Uterus (tissue), 4 donors: ENCODE data around the gene LCE3D. TPM values are rescaled to one million over a fixed set of nuclear protein-coding genes. Genes with fewer than 3 reads are reported as not detected.

Source experiments
- DNase-seq, 2 donors: peaks; one replicate each; pipeline ENCODE4 v3.0.0-alpha.2; 2019 to 2020
- H3K27ac ChIP-seq, 2 donors: fragments of 200-600 bp; sonication (generic); 1 replicate in 1 of 2; 2 replicates in 1 of 2; pipeline ENCODE4 v1.5.1; 2016 to 2018
- H3K27me3 ChIP-seq, 2 donors: fragments of 200-600 bp; sonication (generic); one replicate each; pipeline ENCODE4 v1.5.1; 2018 to 2019; ENCODE audit warnings: control low read depth in 1 of 2
- H3K36me3 ChIP-seq, 2 donors: fragments of 200-600 bp; sonication (generic); one replicate each; pipeline ENCODE4 v1.5.1; 2019; ENCODE audit warnings: control low read depth in 1 of 2
- H3K4me1 ChIP-seq, 2 donors: fragments of 200-600 bp; sonication (generic); one replicate each; pipeline ENCODE4 v1.5.1; 2018 to 2019; ENCODE audit warnings: control low read depth in 1 of 2
- H3K4me3 ChIP-seq, 2 donors: fragments of 200-600 bp; sonication (generic); 1 replicate in 1 of 2; 2 replicates in 1 of 2; pipeline ENCODE4 v1.5.1; 2018 to 2019; ENCODE audit warnings: mild to moderate bottlenecking in 1 of 2
- H3K9me3 ChIP-seq, 2 donors: fragments of 200-600 bp; sonication (generic); one replicate each; pipeline ENCODE4 v1.5.1; 2019; ENCODE audit warnings: control low read depth in 1 of 2
- POLR2A ChIP-seq, 2 donors: fragments of 450-650 bp; IDR thresholded peaks; one replicate each; pipeline ENCODE4 v1.6.1; 2016; ENCODE audit warnings: antibody characterized with exemption in 2 of 2, mild to moderate bottlenecking in 1 of 2, moderate library complexity in 1 of 2
- intact Hi-C: fragments of 100-400 bp; cut with DNase I; formaldehyde crosslinking; loops from one replicate; pipeline ENCODE4 v1.15.1; 2023; ENCODE audit warnings: low total_unique reads
- small RNA-seq: library from RNA; depleted of rRNA; stranded (forward); fragments of <200 nt; gene quantifications from one replicate; pipeline ENCODE3, GENCODE V24; 2016
- total RNA-seq, 4 donors: library from RNA; depleted of rRNA in 3 of 4; stranded (reverse); fragments of >200 nt in 3 of 4; gene quantifications; one replicate each; pipeline versions ENCODE4 v1.1.0 to v1.2.4, GENCODE V29; 2014 to 2023
- TF ChIP-seq, protein P1 (sequence below), 4 experiments: fragments of 200-600 bp in 2 of 4; fragments of 450-650 bp in 2 of 4; sonication (generic) in 2 of 4; IDR thresholded peaks; one replicate each; pipeline ENCODE4 v1.5.1; 2016 to 2019; ENCODE audit warnings: antibody characterized with exemption in 4 of 4, mild to moderate bottlenecking in 2 of 4, moderate library complexity in 1 of 4
- donor health status: DM: yes; HTN: yes; CAD: no.

Gene LCE3D
- total RNA-seq, 4 donors from 2014 or later, result not detected

DNA sequence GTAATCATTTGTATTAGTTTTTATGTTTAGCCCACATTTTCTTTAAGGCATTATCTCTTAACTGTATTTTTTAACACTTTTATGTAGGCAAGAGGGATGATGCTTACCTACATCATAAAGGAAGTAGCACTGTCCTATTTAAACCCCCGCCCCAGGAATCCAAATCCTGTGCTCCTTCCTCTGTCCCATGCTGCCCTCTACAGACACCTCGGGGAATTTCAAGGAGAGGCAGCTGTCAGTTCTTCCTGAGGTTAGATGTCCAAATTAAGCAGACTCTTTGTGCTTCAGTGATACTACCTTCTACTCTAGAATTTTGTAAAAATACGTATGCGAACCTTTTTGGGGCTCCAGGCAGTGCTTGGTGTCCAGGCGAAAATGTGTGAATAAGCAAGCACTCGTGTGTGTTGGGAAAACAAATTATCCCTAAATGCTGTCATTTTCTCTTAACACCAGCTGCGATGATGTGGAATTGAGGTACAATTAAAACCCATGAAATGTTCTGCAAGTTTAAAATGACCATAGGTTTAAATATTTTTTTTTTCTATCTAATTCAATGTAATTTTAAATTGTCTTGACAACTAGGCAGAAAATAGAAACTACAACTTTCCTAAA lies 46.9 kb downstream of the LCE3D start:
- TF ChIP-seq POLR2A (IDR thresholded peaks at IDR 0.05), result no peak
- TF ChIP-seq, protein P1, sequence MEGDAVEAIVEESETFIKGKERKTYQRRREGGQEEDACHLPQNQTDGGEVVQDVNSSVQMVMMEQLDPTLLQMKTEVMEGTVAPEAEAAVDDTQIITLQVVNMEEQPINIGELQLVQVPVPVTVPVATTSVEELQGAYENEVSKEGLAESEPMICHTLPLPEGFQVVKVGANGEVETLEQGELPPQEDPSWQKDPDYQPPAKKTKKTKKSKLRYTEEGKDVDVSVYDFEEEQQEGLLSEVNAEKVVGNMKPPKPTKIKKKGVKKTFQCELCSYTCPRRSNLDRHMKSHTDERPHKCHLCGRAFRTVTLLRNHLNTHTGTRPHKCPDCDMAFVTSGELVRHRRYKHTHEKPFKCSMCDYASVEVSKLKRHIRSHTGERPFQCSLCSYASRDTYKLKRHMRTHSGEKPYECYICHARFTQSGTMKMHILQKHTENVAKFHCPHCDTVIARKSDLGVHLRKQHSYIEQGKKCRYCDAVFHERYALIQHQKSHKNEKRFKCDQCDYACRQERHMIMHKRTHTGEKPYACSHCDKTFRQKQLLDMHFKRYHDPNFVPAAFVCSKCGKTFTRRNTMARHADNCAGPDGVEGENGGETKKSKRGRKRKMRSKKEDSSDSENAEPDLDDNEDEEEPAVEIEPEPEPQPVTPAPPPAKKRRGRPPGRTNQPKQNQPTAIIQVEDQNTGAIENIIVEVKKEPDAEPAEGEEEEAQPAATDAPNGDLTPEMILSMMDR (IDR thresholded peaks at IDR 0.05), result peak in 1 of 4 experiments; percentile 37
- Histone ChIP-seq H3K36me3 (no peaks in the 10 kb centered on the region), H3K27ac (no peak overlapping the region), H3K9me3 (no peaks in the 10 kb centered on the region), H3K27me3 (no peaks in the 10 kb centered on the region), H3K4me1 (no peaks in the 10 kb centered on the region), H3K4me3 (no peak overlapping the region)
- intact Hi-C loops, result no loop called here
- no peak for DNase-seq

Small RNAs within 50 kb of the gene (small RNA-seq; reads per million reads assigned to genes)
- gene LCE3A (not detected), gene LCE3B (not detected)

Other genes with a start within 250 kb of the LCE3D start
- gene FLG2, start 220.5 kb downstream of the LCE3D start, total RNA-seq, result not detected
- gene CRNN, start 166.3 kb downstream of the LCE3D start, total RNA-seq, result under 1 TPM in 1 of 4 donors, not detected in 3; 0.28 TPM
- not detected for gene LCE5A, start 69.7 kb downstream of the LCE3D start, total RNA-seq
- not detected for gene CRCT1, start 66.0 kb downstream of the LCE3D start, total RNA-seq
- not detected for gene LCE3E, start 13.7 kb downstream of the LCE3D start, total RNA-seq
- gene LCE3C, start 19.7 kb upstream of the LCE3D start, total RNA-seq, result not detected
- not detected for gene LCE3B, start 33.3 kb upstream of the LCE3D start, total RNA-seq
- not detected for gene LCE3A, start 42.6 kb upstream of the LCE3D start, total RNA-seq
- gene LCE2D, start 82.9 kb upstream of the LCE3D start, total RNA-seq, result not detected
- gene LCE2C, start 94.8 kb upstream of the LCE3D start, total RNA-seq, result not detected
- not detected for gene LCE2B, start 105.6 kb upstream of the LCE3D start, total RNA-seq
- gene LCE2A, start 117.8 kb upstream of the LCE3D start, total RNA-seq, result not detected
- gene LCE4A, start 127.6 kb upstream of the LCE3D start, total RNA-seq, result not detected
- gene KPRP, start 177.5 kb upstream of the LCE3D start, total RNA-seq, result not detected
- gene LCE1F, start 194.6 kb upstream of the LCE3D start, total RNA-seq, result not detected
- not detected for gene LCE1E, start 205.7 kb upstream of the LCE3D start, total RNA-seq
- gene LCE1D, start 216.2 kb upstream of the LCE3D start, total RNA-seq, result not detected
- not detected for gene LCE1C, start 226.1 kb upstream of the LCE3D start, total RNA-seq
- gene LCE1B, start 231.5 kb upstream of the LCE3D start, total RNA-seq, result not detected
- gene LCE1A, start 247.0 kb upstream of the LCE3D start, total RNA-seq, result not detected